NCI-H2227 (cell line): ENCODE data around the gene C1orf105.

Experiments
- DNase-seq: peaks from one replicate; lab custom pipeline; 2025; ENCODE audit not compliant: unreplicated experiment; lab: John Stamatoyannopoulos, UW

C1orf105 gene

DNA sequence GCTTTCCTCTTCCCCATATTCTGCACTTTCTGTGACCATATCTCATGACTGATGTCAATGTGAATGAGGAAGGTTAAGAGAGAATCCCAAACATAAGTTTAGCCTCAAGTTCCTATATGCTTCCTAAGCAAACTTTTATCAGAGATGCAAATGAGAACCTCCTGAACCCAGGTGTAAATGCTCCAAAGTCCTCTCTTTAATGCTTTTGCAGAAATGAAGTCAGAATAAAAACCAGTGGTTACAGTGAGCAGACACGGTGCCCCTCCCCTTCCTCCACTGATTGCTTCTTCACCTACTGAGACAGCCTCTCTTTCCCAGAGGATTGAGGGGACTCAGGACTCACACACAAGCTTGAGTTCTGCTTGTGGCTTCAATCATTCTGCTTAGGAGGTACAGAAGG is 35.0 kb downstream of the C1orf105 start:
- no peak for DNase-seq

DNA sequence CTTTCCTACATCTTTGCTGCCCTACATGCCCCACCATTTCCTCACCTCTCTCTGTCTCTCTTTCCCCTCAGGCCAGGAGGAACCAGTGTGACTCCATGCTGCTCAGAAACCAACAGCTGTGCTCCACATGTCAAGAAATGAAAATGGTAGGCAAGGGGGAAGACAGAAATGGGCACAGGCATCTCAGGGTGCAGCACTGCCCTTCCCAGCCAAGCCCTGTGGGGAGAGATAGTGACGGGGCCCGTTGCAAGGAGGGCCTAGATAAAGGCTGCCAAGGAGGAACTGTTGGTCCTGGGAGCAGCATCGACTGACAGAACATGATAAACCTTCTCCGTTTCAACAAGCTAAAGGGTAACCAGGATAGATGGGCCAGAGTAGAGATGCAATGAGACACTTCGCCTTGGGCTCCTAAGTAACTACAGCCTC is 35.9 kb downstream of the C1orf105 start:
- no peak for DNase-seq

DNA sequence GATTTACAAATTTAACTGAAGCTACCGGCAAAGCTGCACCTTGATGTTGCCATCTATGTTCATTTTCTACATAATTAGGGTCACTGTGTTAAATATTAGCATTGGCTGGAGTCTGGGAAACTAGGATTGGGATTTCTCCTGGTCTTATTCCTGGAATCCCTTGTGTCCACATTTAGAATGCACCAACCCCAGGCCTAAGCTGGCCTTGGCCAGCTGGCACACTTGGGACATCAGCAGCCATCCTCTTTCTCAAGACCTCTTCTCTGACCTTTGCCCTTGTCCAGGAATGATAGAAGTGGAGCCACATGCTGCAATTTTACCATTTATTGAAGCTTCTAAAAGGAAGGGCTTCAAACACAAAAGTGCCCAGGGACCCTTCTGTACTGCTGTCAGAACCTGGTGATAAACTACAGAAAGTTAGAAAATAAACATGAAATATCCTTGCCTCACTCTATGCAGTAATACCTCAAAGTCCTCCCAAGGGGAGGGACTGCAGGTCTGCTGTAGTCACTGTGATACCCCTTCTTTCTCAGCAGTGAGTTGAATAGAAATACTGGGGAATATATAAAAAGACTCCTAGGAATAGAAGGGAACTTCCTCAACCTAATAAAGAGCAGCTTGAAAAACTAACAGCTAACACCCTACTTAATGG is 37.1 kb downstream of the C1orf105 start:
- DNase-seq, result no peak

DNA sequence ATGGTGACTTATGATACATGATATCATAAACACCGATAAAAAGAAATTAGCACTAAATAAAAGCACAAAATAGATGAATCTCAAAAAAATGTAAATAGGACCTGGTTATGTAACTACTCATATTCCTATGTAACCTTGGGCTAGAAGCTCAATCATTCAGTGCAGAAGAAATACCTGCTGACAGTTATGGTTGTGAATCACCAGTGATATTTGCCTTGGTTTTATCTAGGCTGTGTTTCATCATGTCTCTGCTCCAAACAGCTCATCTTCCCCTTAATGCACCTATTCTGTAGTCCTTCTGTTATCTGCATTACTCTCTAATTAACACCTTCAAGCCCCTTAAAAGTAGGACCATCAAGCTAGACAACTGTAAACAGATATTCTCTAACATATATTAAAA is 39.7 kb downstream of the C1orf105 start:
- no peak for DNase-seq

DNA sequence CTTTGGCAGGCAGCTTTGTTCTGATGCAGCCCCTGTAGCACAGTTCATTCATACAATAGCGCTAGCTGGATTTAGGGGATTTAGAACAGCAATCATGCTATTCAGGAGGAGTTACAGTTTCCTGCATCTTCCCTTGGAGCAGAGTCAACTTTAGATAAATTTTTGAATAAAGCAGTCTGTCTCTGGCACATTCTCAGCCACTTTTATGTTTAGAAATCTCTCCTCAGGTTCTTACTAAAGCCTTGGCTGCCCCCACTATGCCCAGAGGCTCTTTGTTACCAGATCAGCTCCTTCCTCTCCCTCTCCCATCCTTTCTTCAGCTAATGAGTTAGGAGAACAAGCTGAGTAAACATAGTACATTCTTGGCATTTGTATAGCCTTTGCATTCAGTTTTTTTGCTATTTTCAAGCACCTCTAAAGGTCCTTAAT is 40.4 kb downstream of the C1orf105 start:
- no peak for DNase-seq

DNA sequence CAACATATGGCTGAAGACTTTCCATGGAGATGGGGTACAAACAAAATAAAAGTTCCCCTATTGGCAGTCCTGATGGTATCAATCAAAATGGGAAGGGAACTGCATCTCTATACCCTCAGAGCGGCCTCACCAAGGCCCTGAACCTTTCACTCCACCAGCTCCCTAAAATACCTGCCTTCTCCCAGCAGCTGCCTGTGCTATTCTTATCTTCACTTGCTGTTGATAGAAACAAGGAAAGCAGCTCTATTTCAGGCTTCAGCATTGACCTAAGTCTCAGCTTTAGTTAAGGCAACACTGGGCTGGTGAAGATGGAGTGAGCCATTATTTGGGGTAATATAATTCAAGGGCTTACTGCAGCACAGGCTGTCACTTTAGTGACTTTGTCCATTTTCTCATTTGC is 45.1 kb downstream of the C1orf105 start:
- DNase-seq, result no peak

DNA sequence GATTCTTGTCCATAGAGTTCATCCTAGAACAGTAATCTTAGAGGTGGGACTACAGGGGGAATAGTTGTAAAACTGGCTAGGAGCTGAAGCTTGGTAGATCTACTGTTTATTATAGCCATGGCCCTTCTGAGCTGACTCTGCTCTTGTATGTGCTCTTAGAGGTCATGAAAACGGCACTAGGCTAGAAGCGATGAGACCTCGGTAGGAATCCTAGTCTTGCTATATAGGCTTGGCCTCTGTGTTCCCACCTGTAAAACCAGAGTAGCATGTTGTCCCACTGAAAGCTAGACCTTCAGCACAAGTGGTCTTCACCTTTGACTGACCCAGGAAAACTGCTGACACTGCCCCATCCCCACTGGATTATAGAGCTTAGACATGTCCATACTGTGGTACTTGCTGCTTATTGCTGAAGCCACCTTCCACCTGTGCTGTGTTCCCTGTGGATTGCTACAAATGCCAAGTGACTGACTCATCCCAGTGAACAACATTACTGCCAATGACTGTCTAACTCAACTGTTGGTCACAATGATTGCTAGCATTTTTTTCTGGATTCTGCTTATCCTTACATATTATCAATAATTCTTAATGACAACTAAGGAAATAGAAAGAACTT is 46.4 kb downstream of the C1orf105 start:
- no peak for DNase-seq

DNA sequence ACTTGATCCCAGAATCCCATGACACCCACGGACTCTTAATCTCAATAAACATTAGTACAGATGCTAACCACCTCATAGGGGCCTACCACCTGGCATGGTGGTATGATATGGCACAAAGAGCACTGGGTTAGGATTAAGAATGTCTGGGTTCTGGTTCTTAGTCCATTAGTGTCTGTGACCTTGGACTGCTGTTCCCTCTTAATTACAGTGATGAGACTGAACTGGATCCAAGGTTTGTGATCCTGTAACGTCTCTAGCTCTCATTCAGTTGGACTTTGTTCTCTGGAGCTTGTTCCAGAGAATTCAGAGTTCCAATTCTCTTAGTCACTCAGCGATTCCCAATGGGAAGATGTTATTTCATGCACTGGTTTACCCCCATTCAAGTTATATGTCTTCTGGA is 47.0 kb downstream of the C1orf105 start:
- no peak for DNase-seq

DNA sequence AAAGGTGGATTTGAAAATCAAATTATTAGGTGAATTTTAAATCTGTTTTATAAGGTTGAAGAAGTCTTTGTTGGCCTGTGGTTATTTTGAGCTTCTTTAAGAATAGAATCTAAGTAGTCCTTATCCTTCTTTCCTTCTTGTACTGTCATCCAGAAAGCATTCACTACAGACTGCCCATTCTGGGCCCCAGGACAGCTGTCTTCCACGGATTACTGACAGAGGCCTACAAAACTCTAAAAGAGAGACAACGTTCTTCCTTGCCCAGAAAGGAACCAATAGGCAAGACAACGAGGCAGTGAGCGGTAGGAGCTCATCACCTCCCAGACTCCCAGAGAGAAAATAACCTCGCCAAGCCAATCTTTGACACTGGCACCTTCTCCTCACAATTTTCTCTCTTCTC is 47.8 kb downstream of the C1orf105 start:
- no peak for DNase-seq

DNA sequence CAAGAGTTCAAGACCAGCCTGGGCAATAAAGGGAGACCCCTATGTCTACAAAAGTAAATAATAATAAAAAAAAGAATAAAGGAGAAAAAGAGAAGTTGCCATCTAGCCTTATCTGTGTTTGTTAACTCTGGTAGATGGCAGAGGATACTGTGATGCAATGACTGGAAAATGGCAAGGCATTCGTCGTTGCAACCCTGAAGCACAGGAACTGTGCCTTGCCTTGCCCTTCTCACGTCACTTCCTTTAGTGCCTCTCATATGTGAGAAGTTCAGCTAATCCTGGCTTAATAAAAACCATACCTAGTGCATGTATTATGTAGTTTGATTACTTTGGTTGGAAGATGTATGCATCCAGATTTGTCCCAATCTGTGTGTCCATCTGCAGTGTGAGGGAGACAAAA is 49.2 kb downstream of the C1orf105 start:
- no peak for DNase-seq

DNA sequence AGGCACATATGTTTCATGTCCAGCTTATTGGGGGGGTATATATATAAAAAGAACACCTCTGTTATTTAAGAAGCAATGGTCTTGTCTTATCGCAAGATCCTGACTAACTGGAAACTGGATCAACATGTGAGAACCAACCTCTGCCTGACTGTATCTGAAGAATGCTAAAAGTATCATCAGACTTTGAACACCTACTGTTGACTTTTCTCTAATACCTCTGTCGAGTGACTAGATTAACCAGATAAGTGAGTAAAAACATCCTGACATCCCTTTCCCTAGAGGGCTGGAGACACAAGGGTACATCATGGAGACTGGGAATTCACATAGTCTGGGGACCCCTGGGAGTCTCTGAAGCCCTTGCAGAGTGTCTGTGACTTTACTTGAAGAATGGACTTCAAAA is 49.7 kb downstream of the C1orf105 start:
- DNase-seq, result no peak

DNA sequence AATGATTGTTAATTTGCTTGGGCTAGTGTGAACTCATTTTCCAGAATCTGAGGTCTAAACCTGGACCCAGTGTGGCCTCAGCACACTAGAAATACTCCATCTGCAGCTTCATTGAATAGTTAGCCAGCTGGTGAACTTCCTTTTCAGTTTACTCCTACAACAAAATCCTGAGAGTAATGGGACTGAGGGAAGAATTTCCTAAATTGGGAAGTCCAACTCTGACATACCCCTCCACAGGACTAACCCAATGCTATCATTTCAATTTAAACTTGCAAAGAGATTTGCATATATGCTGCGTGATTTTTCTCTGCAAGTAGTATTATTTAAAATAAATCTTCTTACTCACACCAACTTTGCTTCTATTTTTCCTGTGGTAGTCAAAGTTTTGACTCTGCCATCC is 51.2 kb downstream of the C1orf105 start:
- no peak for DNase-seq

DNA sequence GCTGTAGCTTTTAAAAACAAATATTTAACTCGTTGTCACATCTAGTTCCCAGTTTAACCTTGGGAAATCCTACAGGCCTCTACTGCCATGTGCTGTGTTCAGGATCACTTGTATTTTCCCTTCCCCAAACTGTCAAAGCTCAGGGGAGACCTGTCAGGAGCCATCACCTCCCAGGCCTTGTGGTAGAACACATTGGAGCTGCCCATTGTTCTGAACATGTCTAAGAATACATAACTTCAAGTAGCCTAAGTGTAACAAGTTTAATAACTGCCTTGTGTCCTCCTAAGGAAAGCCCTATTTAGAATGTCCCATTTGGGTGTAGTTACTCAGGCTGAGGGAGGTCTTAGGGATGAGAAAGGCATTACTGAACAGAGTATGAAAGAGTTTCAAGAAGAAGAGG is 52.0 kb downstream of the C1orf105 start:
- DNase-seq, result no peak

DNA sequence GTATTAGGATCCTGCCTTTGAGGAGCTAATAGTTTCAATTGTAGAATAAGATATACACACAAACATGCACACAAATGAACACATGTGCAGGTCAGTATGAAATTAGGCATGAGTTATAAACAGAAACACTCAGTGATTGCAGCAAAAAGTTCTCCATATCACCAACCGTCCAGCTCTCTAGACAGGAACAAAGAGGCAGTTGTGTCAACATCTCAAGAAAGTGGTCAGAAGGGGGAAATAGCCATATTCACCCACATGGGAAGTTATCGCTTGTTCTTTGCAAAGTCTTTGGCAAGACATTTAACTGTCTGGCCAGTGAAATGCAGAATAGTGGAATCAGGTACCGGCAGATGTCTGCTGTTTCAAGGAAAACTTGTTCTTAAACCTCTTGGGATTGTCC is 52.8 kb downstream of the C1orf105 start:
- no peak for DNase-seq

DNA sequence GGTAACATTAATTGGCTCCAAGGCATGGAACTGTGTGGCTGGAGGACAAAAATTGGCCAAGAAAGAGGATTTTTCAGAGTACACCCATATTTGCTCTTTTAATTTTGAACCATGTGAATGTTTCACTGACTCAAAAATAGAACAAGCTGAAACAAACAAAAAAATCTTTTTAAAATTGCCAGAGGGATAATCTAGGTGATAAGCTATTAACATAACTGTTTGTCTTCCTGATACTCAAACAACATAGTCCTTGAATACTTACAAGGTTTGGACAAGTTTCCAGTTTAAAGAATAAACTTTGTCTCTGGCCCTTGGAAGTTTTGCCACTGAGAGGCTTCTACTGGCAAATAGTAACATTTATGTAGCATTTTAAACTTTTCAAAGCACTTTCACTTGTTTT is 53.4 kb downstream of the C1orf105 start:
- DNase-seq, result no peak

DNA sequence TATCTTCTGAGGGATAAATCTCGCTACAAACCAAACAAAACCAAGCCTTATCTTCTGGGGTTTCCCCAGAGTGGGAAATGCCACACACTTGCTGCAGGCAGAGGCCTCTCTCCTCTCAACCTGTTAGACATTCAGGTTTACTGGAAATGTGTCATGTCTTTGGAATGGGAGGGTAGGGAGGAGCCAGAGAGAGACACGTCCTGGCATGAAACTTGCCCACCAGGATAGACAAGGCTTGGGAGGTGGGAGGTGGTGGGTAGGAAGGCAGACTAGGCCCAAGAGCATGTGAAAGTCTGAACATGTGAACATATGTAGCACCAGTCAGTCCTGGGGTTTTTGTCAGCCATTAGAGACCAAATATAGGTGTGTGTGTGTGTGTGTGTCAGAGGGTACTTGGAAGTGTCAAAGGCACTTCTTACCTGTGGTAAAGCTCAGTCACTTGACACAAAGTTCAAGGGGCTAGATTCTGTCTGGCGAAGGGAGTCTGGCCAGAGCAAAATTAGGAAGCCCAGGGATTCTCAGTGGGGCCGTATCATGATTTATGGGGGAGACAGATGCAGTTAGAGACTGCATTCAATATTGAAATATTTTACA is 55.8 kb downstream of the C1orf105 start:
- DNase-seq, result no peak

DNA sequence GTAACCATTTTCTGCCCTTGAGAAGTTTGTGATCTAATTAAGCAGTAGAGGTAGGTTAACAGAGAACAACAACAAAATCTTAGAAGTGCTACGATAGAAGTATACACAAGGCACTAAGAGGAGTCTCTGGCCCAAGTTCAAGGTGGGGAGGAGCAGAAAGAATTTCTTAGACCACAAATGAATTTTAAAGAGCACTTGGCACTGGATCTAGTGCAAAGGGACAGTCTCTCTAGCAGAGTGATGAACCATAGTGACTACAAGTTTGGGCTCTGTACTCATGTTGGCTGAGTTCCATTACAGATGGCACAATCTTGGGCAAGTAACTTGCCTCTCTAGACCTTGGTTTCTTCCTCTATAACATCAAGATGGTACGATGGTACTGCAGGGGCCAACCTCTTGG is 56.7 kb downstream of the C1orf105 start:
- DNase-seq, result no peak

DNA sequence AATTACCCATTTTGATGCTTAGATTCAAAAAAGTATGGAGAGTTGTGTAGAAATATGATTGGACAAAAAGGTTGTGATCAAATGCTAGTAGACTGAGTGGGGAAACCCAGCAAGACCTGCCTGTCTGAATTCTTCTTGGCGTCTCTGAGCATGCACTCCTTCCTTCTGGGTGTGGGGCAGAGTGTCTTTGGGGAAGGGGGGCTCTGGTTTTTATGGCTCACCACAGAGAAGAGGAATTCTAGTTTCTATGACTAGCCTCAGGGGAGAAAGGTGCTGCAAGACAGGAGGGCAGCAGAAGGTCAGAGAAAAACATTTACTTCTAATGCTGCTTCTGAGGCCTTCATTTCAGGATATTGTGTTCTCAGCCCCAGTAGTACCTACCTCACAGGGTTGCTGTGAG is 57.3 kb downstream of the C1orf105 start:
- DNase-seq, result no peak

DNA sequence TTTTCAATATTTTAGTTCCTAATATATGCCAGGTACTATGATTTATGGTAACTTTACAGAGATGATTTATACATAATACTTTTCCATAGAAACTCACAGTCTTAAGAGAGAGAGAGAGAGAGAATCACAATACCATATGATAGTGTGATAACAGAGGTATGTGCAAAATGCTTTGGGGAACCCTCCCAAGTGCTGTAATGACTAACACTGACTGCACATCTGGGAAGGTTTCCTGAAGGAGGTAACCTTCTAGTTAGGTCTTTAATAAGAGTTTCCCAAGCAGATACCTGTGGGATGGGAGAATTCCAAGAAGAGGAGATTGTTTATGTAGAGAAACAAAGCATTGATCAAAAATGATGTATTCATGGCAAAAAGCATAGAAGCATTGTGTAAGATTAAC is 58.0 kb downstream of the C1orf105 start:
- no peak for DNase-seq

DNA sequence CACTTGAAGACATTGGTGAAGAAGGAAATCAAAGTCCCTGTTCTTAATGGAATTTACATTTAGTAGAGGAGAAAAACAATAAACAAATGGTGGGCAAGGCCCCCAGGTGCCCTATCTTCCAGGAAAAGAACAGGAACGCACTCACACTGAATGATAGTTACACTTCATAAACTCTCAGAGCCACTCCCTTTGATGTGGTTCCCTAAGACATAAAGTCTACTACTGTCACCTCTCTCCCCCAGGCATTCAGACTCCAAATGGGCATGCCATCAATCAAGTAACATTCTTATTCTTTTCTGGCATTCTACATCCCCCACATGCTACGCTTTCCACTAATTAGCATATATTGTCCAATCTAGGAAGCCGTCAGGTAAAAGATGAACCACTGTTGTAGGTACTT is 59.9 kb downstream of the C1orf105 start:
- no peak for DNase-seq

DNA sequence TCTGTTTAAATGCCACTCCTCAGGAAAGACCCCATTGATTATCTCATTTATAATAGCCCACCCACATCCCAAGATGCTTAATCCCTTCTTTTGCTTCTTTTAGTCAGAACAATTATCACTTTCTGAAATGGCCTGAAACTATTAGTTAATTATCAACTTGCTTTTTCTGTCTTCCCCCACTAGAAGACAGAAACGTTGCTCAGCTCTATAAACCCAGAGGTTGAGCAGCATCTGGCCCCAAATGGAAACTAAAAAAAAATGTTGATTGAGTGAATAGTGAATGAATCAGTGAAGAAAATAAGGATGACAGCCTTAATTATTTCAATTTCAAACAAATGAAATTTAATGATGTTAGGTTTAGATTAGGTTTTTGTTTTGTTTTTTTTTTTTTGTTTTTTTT is 61.6 kb downstream of the C1orf105 start:
- no peak for DNase-seq

DNA sequence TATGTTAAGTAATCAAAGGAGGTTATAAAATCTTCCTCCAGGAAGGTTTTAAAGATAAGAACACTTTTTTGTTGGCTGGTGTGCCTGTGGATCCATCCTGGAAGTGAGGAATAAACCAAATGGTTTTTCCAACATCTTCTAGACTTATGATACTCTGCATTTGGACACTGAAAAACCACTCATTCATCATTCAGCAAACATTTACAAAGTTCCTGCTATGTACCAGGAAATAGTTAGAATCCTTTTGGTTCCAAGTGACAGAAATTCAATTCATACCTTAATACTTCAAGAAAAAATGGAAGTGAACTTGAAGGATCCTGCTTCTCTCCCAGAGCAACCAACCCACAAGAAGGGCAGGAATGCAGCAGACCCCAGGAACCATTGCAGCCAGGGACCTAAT is 63.0 kb downstream of the C1orf105 start:
- no peak for DNase-seq

DNA sequence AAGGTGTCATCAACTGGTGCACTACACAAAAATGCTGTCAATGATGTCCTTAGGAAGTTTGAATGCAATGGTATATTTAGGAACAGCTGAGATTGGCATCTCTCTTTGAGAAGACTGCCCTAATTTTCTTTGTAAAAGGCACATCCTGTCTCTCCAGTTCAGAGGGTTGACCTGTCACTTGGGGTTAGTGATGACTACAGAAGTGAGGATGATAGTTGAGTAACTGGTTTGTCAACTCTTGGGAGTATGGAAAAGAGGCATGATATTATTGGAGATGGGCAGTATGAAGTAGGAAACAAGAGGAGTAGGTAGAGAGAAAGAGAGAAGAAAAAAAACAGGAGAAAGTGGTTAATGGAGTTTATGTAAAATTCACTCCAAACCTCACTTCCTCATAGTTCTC is 63.8 kb downstream of the C1orf105 start:
- DNase-seq, result no peak
